HEK293T (cell line): ENCODE results near the gene SSU72.
"Not testable (repeated sequence)": the region's sequence is repeated elsewhere in the genome, so short reads cannot be mapped to it uniquely, and the experiment has no call there.

ENCODE experiments used
- CTCF ChIA-PET: fragments of 350-600 bp; formaldehyde crosslinking; extraction: SDS; loops from one replicate; lab custom pipeline; 2021; ENCODE audit warnings: antibody characterized with exemption, inconsistent platforms; lab: Yijun Ruan, JAX
- POLR2A ChIA-PET: fragments of 350-600 bp; formaldehyde crosslinking; extraction: SDS; loops from one replicate; lab custom pipeline; 2020; ENCODE audit warnings: antibody characterized with exemption, inconsistent platforms; lab: Yijun Ruan, JAX
- DNase-seq: peaks from one replicate; pipeline ENCODE4 v3.0.0; 2012; ENCODE audit warnings: mixed read lengths; ENCODE audit errors: extremely low spot score
- ARNT ChIP-seq: fragments of 450-650 bp; IDR thresholded peaks from 2 replicates; pipeline ENCODE4 v1.6.1; 2017; ENCODE audit warnings: mild to moderate bottlenecking
- BHLHE40 ChIP-seq: fragments of 450-650 bp; IDR thresholded peaks from 2 replicates; pipeline ENCODE4 v1.6.1; 2016; ENCODE audit warnings: mild to moderate bottlenecking, moderate library complexity, borderline replicate concordance
- CTBP1 ChIP-seq: fragments of 450-650 bp; IDR thresholded peaks from 2 replicates; pipeline ENCODE4 v1.6.1; 2016; ENCODE audit warnings: borderline replicate concordance
- ELF4 ChIP-seq: fragments of 450-650 bp; IDR thresholded peaks from 2 replicates; pipeline ENCODE4 v1.6.1; 2017; ENCODE audit warnings: antibody characterized with exemption
- FOXA1 ChIP-seq: fragments of 450-650 bp; IDR thresholded peaks from 2 replicates; pipeline ENCODE4 v1.6.1; 2016; ENCODE audit warnings: mild to moderate bottlenecking
- FOXK2 ChIP-seq: fragments of 450-650 bp; IDR thresholded peaks from 2 replicates; pipeline ENCODE4 v1.6.1; 2016; ENCODE audit warnings: mild to moderate bottlenecking
- FOXM1 ChIP-seq: fragments of 450-650 bp; IDR thresholded peaks from 2 replicates; pipeline ENCODE4 v1.6.1; 2017; ENCODE audit warnings: mild to moderate bottlenecking, borderline replicate concordance
- HDGF ChIP-seq: fragments of 450-650 bp; IDR thresholded peaks from 2 replicates; pipeline ENCODE4 v1.6.1; 2017; ENCODE audit warnings: antibody characterized with exemption, borderline replicate concordance
- L3MBTL2 ChIP-seq: fragments of 450-650 bp; conservative IDR thresholded peaks from 2 replicates; pipeline ENCODE4 v1.6.1; 2016; ENCODE audit warnings: mild to moderate bottlenecking
- LEF1 ChIP-seq: fragments of 450-650 bp; IDR thresholded peaks from 2 replicates; pipeline ENCODE4 v1.6.1; 2017; ENCODE audit warnings: mild to moderate bottlenecking, borderline replicate concordance
- NFRKB ChIP-seq: fragments of 450-650 bp; IDR thresholded peaks from 2 replicates; pipeline ENCODE4 v1.6.1; 2016; ENCODE audit warnings: mild to moderate bottlenecking, moderate library complexity
- SP1 ChIP-seq: fragments of 450-650 bp; IDR thresholded peaks from 2 replicates; pipeline ENCODE4 v1.6.1; 2017
- SUZ12 ChIP-seq: fragments of 450-650 bp; IDR thresholded peaks from 2 replicates; pipeline ENCODE4 v1.6.1; 2016; ENCODE audit warnings: mild to moderate bottlenecking
- TARDBP ChIP-seq: fragments of 450-650 bp; IDR thresholded peaks from 2 replicates; pipeline ENCODE4 v1.6.1; 2016
- ZNF384 ChIP-seq: fragments of 450-650 bp; IDR thresholded peaks from 2 replicates; pipeline ENCODE4 v1.6.1; 2016
- TF ChIP-seq, protein P1 (sequence below): fragments of 450-650 bp; IDR thresholded peaks from 2 replicates; pipeline ENCODE4 v1.6.1; 2016

Gene SSU72

DNA sequence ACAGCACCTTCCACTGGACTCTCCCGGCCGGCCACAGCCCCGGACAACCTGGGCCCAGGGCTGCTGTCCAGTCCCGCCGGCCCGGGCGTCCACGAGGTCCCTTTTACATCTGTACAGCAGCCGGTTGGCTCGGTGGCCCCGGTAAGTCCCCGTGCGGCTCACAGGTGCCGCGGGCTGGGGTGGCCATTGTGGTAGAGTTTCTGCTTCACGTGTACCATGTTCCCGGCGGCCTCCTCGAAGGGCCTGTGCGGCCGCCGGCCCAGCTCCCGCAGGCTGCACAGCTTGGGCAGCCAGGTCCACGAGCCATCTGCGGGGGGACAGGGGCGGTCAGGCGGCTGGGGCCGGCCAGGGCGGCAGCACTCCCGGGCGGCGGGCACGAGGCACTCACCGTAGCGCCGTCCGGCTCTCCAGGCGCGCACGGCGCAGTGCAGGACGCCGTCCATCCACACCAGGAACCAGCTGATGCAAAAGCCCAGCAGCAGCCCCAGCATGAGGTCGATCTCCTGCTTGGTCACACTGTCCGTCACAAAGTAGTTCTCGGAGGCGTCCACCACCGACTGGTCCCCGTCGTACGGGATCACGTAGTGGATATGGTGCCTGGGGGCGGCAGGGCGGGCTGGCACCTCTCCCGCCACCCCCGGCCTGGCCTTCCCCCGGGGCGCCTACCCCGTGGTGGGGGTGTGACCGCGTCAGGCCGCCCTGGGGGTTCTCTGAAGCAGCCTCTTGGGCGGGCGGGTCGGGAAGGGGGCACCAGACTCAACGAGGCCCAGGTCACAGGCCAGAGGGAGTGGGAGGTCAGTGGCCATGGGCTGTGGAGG is 39.3 kb downstream of the SSU72 start:
- ChIA-PET CTCF (no interaction called here), POLR2A (interaction anchor here (1.1 kb wide), 1 partner anchor 19 kb away, joined by 3 read pairs; no protein-coding TSS in a partner anchor)
- DNase-seq, result no peak
- TF ChIP-seq TARDBP (no peak), SUZ12 (no peak), FOXK2 (no peak), ZNF384 (no peak)
- TF ChIP-seq, protein P1, sequence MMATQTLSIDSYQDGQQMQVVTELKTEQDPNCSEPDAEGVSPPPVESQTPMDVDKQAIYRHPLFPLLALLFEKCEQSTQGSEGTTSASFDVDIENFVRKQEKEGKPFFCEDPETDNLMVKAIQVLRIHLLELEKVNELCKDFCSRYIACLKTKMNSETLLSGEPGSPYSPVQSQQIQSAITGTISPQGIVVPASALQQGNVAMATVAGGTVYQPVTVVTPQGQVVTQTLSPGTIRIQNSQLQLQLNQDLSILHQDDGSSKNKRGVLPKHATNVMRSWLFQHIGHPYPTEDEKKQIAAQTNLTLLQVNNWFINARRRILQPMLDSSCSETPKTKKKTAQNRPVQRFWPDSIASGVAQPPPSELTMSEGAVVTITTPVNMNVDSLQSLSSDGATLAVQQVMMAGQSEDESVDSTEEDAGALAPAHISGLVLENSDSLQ, result no peak

DNA sequence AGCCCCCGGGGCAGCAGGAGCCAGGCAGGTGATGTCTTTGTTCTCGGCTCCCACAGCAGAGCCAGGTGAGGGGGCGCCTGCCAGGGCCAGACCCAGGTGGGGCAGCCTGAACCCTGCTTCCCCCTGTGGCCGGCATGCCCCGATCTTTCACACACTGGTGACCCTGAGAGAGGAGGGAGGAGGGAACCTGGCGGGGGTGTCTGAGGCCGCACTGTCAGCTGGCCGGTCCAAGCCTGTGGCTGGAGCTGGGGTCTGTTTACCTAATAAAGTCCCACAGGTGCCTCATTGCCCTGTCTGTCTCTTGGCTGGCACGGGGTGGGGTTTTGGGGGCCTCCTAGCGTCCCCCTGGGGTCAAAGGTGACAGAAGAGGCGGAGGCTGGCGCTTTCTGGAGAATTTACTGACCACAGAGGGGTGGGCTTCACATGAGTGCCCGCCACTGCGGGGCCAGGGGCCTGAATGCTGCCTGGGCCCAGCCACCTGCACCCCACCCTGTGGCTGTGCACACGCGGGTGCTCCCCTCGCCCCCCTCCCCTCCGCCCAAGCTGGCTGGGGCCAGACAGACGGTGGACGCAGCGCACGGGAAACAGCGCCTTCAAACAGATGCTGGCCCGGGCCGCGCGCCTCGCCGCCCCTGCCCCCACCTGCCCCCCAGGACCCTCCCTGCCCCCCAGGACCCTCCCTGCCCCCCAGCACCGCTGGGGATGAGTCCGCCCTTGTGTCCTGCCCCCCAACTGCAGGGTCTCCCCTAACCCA is 40.1 kb downstream of the SSU72 start:
- ChIA-PET POLR2A (no interaction called here), CTCF (no interaction called here)
- DNase-seq, result no peak
- TF ChIP-seq FOXK2 (no peak), ARNT (no peak), FOXM1 (no peak), SUZ12 (no peak), FOXA1 (no peak), ZNF384 (no peak), L3MBTL2 (no peak), SP1 (no peak), HDGF (no peak), CTBP1 (no peak), NFRKB (no peak), LEF1 (no peak), TARDBP (no peak), ELF4 (no peak), BHLHE40 (no peak)
- TF ChIP-seq, protein P1, result no peak

DNA sequence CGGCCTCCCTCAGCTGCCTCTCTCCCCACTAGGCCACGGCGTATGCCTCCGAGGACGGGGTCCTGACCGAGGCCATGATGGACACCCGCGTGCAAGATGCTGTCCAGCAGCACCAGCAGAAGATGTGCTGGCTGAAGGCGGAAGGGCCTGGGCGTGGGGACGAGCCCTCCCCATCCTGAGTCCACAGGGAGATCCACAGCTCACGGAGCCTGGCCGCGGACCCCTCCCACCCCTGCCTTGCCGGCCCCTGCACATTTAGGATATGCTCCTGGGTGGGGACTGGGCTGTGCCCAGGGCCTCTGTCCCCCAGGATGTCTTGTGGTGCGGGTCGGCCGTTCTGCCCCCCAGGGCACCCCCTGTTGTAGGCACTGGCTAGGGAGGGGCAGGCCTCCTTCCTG is 40.8 kb downstream of the SSU72 start:
- CTCF ChIA-PET, DNase-seq, POLR2A ChIA-PET: not testable (repeated sequence)

DNA sequence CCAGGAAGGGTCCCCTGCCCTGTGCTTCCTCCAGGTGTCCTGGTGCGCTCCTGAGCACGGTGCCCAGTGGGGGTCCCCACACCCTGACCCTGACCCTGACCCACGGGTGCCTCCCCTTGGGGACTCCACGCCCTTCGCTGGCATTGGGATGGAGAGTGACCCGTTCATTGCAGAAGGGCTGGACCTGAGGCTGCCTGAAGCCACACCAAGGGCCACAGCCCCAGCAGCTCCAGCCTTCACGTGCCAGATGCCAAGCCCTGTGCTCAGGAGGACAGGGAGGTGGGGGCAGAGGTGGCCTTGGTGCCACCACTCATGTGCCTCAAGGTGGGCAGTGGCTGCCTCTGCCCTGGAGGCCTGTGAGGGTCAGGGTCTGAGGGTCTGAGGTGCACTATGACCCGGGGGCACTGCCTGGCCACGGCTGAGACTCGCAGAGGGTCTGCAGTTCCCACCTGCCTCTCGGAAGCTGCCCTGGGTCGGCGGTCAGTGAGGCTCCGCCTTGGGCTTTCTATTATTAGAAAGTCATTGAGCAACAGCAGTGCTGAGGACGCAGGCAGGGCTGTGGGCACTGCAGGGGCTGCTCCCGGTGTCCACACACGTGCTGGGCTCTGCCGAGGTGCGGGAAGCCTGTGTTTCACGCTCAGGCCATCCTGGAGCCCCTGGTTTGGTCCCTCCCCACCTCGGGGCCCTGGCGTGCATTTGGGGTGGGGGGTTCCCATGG is 41.3 kb downstream of the SSU72 start:
- DNase-seq, POLR2A ChIA-PET, CTCF ChIA-PET: not testable (repeated sequence)

DNA sequence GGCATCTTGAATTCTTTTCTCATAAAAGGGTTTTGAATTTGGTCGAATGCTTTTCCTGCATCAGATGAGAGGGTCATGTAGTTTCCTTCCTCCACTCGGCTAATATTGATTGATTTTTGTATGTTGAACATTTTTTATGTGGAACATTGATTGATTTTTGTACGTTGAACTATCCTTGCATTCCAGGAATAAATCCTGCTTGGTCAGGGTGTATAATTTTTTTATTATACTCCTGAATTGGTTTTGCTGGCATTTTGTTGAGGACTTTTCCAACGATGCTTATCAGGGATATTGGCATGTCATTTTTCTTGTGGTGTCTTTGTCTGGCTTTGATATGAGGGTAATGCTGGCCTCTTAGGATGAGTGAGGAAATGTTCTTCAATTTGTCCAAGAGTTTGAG is 42.7 kb downstream of the SSU72 start:
- ChIA-PET CTCF (no interaction called here), POLR2A (no interaction called here)
- no peak for DNase-seq
- TF ChIP-seq LEF1, result no peak
- TF ChIP-seq SP1, result no peak
- TF ChIP-seq FOXK2, result no peak
- no peak for TF ChIP-seq TARDBP
- no peak for TF ChIP-seq FOXA1
- TF ChIP-seq NFRKB, result no peak
- TF ChIP-seq FOXM1, result no peak

DNA sequence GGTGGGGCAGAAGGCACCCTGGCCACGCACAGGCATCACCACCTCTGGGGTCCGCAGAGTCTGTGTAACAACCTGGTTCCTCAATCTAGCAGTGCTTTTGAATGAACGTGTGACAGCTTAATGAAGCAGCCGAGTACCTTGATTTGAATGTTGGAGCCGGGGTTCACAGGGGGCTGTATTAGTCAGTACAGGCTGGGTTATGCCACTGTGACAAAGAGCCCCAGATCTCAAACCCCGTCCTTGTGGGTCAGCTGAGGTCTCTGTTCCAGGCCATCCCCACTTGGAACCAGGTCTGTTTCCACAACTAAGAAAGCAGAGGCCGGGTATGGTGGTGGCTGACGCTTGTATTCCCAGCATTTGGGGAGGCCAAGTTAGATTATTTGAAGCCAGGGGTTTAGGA is 44.7 kb downstream of the SSU72 start:
- no peak for TF ChIP-seq FOXK2
- no peak for TF ChIP-seq SP1
- no peak for TF ChIP-seq ELF4
- TF ChIP-seq FOXA1, result no peak
- no peak for TF ChIP-seq CTBP1
- TF ChIP-seq SUZ12, result no peak
- TF ChIP-seq FOXM1, result no peak
- no peak for TF ChIP-seq LEF1
- no peak for TF ChIP-seq HDGF
- TF ChIP-seq ARNT, result no peak
- TF ChIP-seq TARDBP, result no peak
- no peak for TF ChIP-seq L3MBTL2
- TF ChIP-seq BHLHE40, result no peak
- no peak for TF ChIP-seq ZNF384
- TF ChIP-seq, protein P1, result no peak
- TF ChIP-seq NFRKB, result no peak

More for the DNA sequence above, 44.7 kb downstream of the SSU72 start:
- no peak for DNase-seq
- ChIA-PET POLR2A (no interaction called here), CTCF (no interaction called here)
